ENCODE measurements around the gene C11orf24.
"Not testable (repeated sequence)": the region's sequence is repeated elsewhere in the genome, so short reads cannot be mapped to it uniquely, and the experiment has no call there.

C11orf24 gene

DNA sequence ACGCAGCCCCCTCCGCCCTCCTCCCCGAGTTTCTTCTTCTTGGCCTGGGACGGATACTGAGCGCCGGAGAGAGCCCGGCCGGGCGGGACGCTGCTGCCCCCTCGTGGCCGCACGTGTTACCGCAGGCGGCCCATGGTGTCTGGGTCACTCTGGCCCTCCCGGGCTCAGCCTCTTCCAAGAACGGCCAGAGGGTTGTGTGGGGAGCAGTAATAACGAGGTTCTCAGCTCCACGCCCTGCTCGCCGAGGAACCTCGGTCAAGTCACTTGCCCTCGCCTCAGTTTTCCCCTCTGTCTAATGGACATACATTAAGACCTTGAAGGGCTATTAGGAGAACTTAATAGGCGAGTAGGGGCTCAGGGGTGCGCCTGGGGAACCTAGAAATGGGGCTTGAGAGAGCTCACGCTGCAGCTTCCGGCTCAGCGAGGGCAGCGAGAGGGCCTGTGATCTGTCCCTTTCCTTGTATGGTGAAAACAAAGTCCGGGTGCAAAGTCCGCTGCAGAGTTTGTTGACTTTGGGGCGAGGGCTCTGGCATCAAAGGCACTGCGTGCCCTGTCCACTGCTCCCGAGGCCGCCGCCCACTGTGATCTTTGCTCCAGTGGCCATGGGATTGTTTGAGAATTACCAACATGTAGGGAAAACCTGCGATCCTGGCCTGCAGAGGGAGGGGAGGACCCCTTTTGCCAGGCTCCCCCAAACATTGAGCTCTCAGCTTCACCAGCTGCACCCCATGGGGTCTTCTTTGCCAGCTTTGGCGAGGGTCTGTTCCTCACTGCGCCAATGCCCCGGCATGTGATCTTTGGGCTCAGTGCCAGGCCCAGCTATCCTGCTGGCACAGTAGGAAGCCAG, 26.3 kb upstream of the C11orf24 start:
- H3K9ac ChIP-seq (ENCODE audit: low read length) = no peak overlapping the region
- H3K36me3 ChIP-seq (ENCODE audit: control insufficient read depth, insufficient read depth, low read length) = no peaks in the 10 kb centered on the region
- no peak overlapping the region for H3K4me3 ChIP-seq (ENCODE audit: low read depth, low read length)
- H3K27ac ChIP-seq (ENCODE audit: low read depth, low read length) = no peak overlapping the region
- H3K9me3 ChIP-seq (ENCODE audit: control insufficient read depth, insufficient read depth, low read depth, low read length) = peaks cover under 1% of the 10 kb centered on the region; the same call in 1 of the 2 replicates
- H3K27me3 ChIP-seq (ENCODE audit: control insufficient read depth, insufficient read depth, low read length) = no peaks in the 10 kb centered on the region
- no peaks in the 10 kb centered on the region; the same call in 1 of the 2 replicates for H3K4me1 ChIP-seq (ENCODE audit: control insufficient read depth, insufficient read depth, low read length)

GRCh38 chr11:68297494-68297811, 25.7 kb upstream of the C11orf24 start:
- Histone ChIP-seq H3K4me3 (ENCODE audit: low read depth, low read length) (no peak overlapping the region), H3K27ac (ENCODE audit: low read depth, low read length) (no peak overlapping the region), H3K36me3 (ENCODE audit: control insufficient read depth, insufficient read depth, low read length) (no peaks in the 10 kb centered on the region), H3K9ac (ENCODE audit: low read length) (no peak overlapping the region), H3K9me3 (ENCODE audit: control insufficient read depth, insufficient read depth, low read depth, low read length) (no peaks in the 10 kb centered on the region), H3K27me3 (ENCODE audit: control insufficient read depth, insufficient read depth, low read length) (no peaks in the 10 kb centered on the region), H3K4me1 (ENCODE audit: control insufficient read depth, insufficient read depth, low read length) (no peaks in the 10 kb centered on the region; the same call in 1 of the 2 replicates)

DNA sequence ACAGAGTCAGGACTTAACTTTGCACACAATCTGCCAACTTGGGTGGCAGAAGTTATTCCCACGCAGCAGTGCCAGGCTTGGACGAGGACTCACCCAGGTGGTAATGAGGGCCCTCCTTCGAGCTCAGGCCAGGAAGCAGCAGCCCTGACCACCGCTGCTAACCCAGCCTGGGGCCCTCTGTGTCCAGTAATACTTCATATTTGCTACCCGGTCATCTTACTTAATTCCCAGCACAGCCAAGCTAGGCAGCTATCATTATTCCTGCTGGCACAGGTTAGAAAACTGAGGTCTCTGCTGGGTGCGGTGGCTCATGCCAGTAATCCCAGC, 25.2 kb upstream of the C11orf24 start:
- H3K36me3 ChIP-seq (ENCODE audit: control insufficient read depth, insufficient read depth, low read length) = no peaks in the 10 kb centered on the region
- no peaks in the 10 kb centered on the region for H3K9me3 ChIP-seq (ENCODE audit: control insufficient read depth, insufficient read depth, low read depth, low read length)
- H3K27me3 ChIP-seq (ENCODE audit: control insufficient read depth, insufficient read depth, low read length) = no peaks in the 10 kb centered on the region
- H3K9ac ChIP-seq (ENCODE audit: low read length) = no peak overlapping the region
- H3K27ac ChIP-seq (ENCODE audit: low read depth, low read length) = no peak overlapping the region
- no peaks in the 10 kb centered on the region; the same call in 1 of the 2 replicates for H3K4me1 ChIP-seq (ENCODE audit: control insufficient read depth, insufficient read depth, low read length)
- no peak overlapping the region for H3K4me3 ChIP-seq (ENCODE audit: low read depth, low read length)

DNA sequence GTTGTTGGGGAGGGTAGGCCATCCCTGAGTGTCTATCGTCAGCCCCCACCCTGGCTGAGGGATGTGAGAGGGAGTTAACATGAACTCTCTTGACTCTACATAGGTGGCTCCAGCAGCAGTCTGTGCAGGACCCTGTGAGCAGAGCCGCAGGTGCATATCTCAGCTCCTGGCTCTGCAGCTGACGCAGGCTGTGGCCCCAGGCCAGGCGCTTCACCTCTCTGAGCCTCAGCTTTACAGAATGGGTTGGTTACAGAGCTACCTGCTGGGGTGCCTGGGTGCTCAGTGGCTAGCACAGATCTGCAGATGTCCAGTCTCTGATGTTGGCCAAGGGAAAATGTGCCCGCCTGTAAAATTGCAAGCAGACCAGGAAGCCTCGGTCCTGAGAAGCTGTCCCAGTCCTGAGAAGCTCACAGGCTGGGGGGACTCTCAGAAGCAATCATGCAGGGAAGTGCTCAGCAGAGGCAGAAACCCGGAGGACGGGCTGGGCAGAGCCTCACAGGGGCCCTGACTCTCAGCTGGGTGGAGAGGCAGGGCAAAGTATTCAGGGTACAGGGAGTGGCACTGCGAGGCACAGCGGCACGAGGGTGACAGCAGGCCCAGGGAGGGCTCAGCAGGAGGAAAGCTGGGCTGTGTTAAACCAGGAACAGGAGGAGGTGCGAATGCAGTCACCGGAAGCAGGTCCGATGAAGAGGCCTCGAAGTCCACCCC, 24.7 kb upstream of the C11orf24 start:
- no peak overlapping the region for H3K27ac ChIP-seq (ENCODE audit: low read depth, low read length)

DNA sequence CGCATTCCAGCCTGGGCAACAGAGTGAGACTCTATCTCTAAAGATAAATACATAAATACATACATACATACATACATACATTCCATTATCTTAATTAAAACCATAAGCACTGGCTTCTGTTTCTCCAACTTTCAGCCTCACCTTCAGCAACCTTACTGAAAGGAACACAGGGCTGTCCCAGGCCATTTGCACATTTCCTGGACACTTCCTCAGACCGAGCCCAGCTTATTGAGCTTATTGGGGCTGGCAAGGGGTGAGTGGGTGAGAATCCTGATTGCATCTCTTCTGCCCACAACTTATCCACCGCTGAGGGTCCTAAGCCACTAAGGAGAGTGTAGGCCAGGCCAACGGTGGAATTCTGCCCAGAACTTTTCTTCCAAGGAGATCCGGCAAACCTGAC, 24.2 kb upstream of the C11orf24 start:
- Histone ChIP-seq H3K36me3 (ENCODE audit: control insufficient read depth, insufficient read depth, low read length) (no peaks in the 10 kb centered on the region), H3K9ac (ENCODE audit: low read length) (no peak overlapping the region)

More for the DNA sequence above, 24.7 kb upstream of the C11orf24 start:
- H3K4me1 ChIP-seq (ENCODE audit: control insufficient read depth, insufficient read depth, low read length) = no peaks in the 10 kb centered on the region; the same call in 1 of the 2 replicates
- no peaks in the 10 kb centered on the region for H3K36me3 ChIP-seq (ENCODE audit: control insufficient read depth, insufficient read depth, low read length)
- H3K27me3 ChIP-seq (ENCODE audit: control insufficient read depth, insufficient read depth, low read length) = no peaks in the 10 kb centered on the region
- H3K9me3 ChIP-seq (ENCODE audit: control insufficient read depth, insufficient read depth, low read depth, low read length) = no peaks in the 10 kb centered on the region
- no peak overlapping the region for H3K9ac ChIP-seq (ENCODE audit: low read length)
- H3K4me3 ChIP-seq (ENCODE audit: low read depth, low read length) = no peak overlapping the region

GRCh38 chr11:68295271-68295670, 23.5 kb upstream of the C11orf24 start:
- Histone ChIP-seq H3K27ac (ENCODE audit: low read depth, low read length) (no peak overlapping the region), H3K9me3 (ENCODE audit: control insufficient read depth, insufficient read depth, low read depth, low read length) (peaks cover 5% of the 10 kb centered on the region), H3K4me3 (ENCODE audit: low read depth, low read length) (no peak overlapping the region), H3K9ac (ENCODE audit: low read length) (no peak overlapping the region), H3K27me3 (ENCODE audit: control insufficient read depth, insufficient read depth, low read length) (no peaks in the 10 kb centered on the region), H3K36me3 (ENCODE audit: control insufficient read depth, insufficient read depth, low read length) (no peaks in the 10 kb centered on the region), H3K4me1 (ENCODE audit: control insufficient read depth, insufficient read depth, low read length) (no peaks in the 10 kb centered on the region; the same call in 1 of the 2 replicates)

More for the DNA sequence above, 24.2 kb upstream of the C11orf24 start:
- Histone ChIP-seq H3K4me1 (ENCODE audit: control insufficient read depth, insufficient read depth, low read length) (no peaks in the 10 kb centered on the region; the same call in 1 of the 2 replicates), H3K27ac (ENCODE audit: low read depth, low read length) (no peak overlapping the region), H3K27me3 (ENCODE audit: control insufficient read depth, insufficient read depth, low read length) (no peaks in the 10 kb centered on the region), H3K9me3 (ENCODE audit: control insufficient read depth, insufficient read depth, low read depth, low read length) (no peaks in the 10 kb centered on the region), H3K4me3 (ENCODE audit: low read depth, low read length) (no peak overlapping the region)

GRCh38 chr11:68293708-68294107, 21.9 kb upstream of the C11orf24 start:
- Histone ChIP-seq H3K9me3 (ENCODE audit: control insufficient read depth, insufficient read depth, low read depth, low read length) (peaks cover 16% of the 10 kb centered on the region), H3K27ac (ENCODE audit: low read depth, low read length) (no peak overlapping the region), H3K27me3 (ENCODE audit: control insufficient read depth, insufficient read depth, low read length) (no peaks in the 10 kb centered on the region), H3K4me1 (ENCODE audit: control insufficient read depth, insufficient read depth, low read length) (no peaks in the 10 kb centered on the region; the same call in 1 of the 2 replicates), H3K9ac (ENCODE audit: low read length) (no peak overlapping the region), H3K4me3 (ENCODE audit: low read depth, low read length) (no peak overlapping the region), H3K36me3 (ENCODE audit: control insufficient read depth, insufficient read depth, low read length) (no peaks in the 10 kb centered on the region)

DNA sequence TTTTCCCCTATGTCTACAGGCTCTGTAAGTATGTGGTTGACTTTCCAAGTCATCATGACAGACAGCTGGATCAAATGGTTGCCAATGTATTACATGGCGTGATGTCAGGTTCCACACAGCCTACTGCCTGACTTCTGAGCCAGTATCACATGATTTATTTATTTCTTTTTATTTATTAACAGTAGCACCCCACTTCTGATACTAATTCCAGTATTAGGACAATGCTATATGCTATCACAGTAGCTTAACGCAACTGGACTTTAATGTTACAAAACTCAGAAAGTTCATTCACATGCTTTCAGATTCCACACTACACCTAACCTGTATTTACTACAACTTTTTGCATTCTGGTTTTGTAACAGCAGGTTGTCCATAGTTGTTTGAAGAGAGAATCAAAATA, 17.7 kb upstream of the C11orf24 start:
- H3K9ac ChIP-seq (ENCODE audit: low read length) = no peak overlapping the region
- no peaks in the 10 kb centered on the region for H3K4me1 ChIP-seq (ENCODE audit: control insufficient read depth, insufficient read depth, low read length)
- H3K4me3 ChIP-seq (ENCODE audit: low read depth, low read length) = no peak overlapping the region
- peaks cover 23% of the 10 kb centered on the region for H3K9me3 ChIP-seq (ENCODE audit: control insufficient read depth, insufficient read depth, low read depth, low read length)
- H3K27me3 ChIP-seq (ENCODE audit: control insufficient read depth, insufficient read depth, low read length) = no peaks in the 10 kb centered on the region
- H3K27ac ChIP-seq (ENCODE audit: low read depth, low read length) = no peak overlapping the region
- no peaks in the 10 kb centered on the region for H3K36me3 ChIP-seq (ENCODE audit: control insufficient read depth, insufficient read depth, low read length)

- H3K27me3 ChIP-seq (ENCODE audit: control insufficient read depth, insufficient read depth, low read length) = no peaks in the 10 kb centered on the region
- H3K27ac ChIP-seq (ENCODE audit: low read depth, low read length) = no peak overlapping the region
- H3K9ac ChIP-seq (ENCODE audit: low read length) = no peak overlapping the region
- peaks cover 26% of the 10 kb centered on the region for H3K9me3 ChIP-seq (ENCODE audit: control insufficient read depth, insufficient read depth, low read depth, low read length)
- no peaks in the 10 kb centered on the region for H3K36me3 ChIP-seq (ENCODE audit: control insufficient read depth, insufficient read depth, low read length)
- no peaks in the 10 kb centered on the region for H3K4me1 ChIP-seq (ENCODE audit: control insufficient read depth, insufficient read depth, low read length)
- H3K4me3 ChIP-seq (ENCODE audit: low read depth, low read length) = no peak overlapping the region
These were observed 15.6 kb upstream of the C11orf24 start for GRCh38 chr11:68287419-68287818.

DNA sequence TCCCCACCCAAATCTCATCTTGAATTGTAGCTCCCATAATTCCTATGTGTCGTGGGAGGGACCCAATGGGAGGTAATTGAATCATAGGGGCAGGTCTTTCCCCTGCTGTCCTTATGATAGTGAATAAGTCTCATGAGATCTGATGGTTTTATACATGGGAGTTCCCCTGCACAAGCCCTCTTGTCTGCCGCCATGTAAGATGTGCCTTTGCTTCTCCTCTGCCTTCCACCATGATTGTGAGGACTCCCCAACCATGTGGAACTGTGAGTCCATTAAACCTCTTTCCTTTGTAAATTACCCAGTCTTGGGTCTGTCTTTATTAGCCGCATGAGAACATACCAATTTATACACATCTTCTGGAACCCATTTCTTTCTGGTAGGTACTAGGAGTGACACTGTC, 12.8 kb upstream of the C11orf24 start:
- not testable (repeated sequence) for H3K4me1 ChIP-seq (ENCODE audit: control insufficient read depth, insufficient read depth, low read length); H3K9ac ChIP-seq (ENCODE audit: low read length); H3K27me3 ChIP-seq (ENCODE audit: control insufficient read depth, insufficient read depth, low read length); H3K36me3 ChIP-seq (ENCODE audit: control insufficient read depth, insufficient read depth, low read length); H3K4me3 ChIP-seq (ENCODE audit: low read depth, low read length); H3K27ac ChIP-seq (ENCODE audit: low read depth, low read length)
- peaks cover 18% of the 10 kb centered on the region for H3K9me3 ChIP-seq (ENCODE audit: control insufficient read depth, insufficient read depth, low read depth, low read length)

DNA sequence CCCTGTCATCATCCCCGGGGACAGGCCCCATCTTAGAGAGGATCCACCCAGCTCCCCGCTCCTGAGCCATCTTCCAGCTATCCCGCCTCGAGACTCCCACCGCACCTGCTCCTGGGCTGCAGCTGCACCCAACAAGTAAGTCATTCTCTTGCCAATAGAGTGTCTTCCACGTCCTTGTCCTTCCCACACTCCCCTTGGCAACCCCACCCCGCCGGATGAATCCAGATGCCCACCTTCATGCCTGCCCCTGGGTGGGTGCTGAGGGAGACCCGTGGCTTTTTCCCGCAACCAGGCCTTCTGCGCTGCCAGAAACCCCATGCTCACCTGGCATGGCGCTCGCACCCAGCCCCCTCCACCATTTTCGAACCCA, 11.1 kb upstream of the C11orf24 start:
- H3K9ac ChIP-seq (ENCODE audit: low read length) = no peak overlapping the region
- no peak overlapping the region for H3K27ac ChIP-seq (ENCODE audit: low read depth, low read length)
- H3K4me3 ChIP-seq (ENCODE audit: low read depth, low read length) = no peak overlapping the region

More for the DNA sequence above, 11.1 kb upstream of the C11orf24 start:
- no peaks in the 10 kb centered on the region for H3K27me3 ChIP-seq (ENCODE audit: control insufficient read depth, insufficient read depth, low read length)
- H3K36me3 ChIP-seq (ENCODE audit: control insufficient read depth, insufficient read depth, low read length) = no peaks in the 10 kb centered on the region
- H3K9me3 ChIP-seq (ENCODE audit: control insufficient read depth, insufficient read depth, low read depth, low read length) = peaks cover 8% of the 10 kb centered on the region; the same call in 1 of the 2 replicates
- H3K4me1 ChIP-seq (ENCODE audit: control insufficient read depth, insufficient read depth, low read length) = no peaks in the 10 kb centered on the region

Measured in HUES6 (cell line).